GM08714 (cell line): ENCODE data around the gene BAZ1B.

Source experiments
- H3K4me3 ChIP-seq: fragments of 200-500 bp; sonication (Bioruptor generic); 2 replicates; pipeline ENCODE4 v1.5.1; 2014; ENCODE audit warnings: mild to moderate bottlenecking, low read length, inconsistent platforms
- ZNF274 ChIP-seq: IDR thresholded peaks from 2 replicates; pipeline ENCODE4 v1.6.1; 2012; ENCODE audit warnings: mild to moderate bottlenecking, low read depth, low read length

BAZ1B gene

GRCh38 chr7:73391396-73391795, 130.7 kb downstream of the BAZ1B start:
- TF ChIP-seq ZNF274: no peak
- no peak overlapping the region for H3K4me3 ChIP-seq
